ENCODE data around the gene WFDC2.
"Not testable (repeated sequence)": the region's sequence is repeated elsewhere in the genome, so short reads cannot be mapped to it uniquely, and the experiment has no call there.

Gene WFDC2

GRCh38 chr20:45452772-45453691 lies 16.5 kb upstream of the WFDC2 start:
- DNase-seq: no peak

GRCh38 chr20:45456632-45457031 lies 12.9 kb upstream of the WFDC2 start:
- peak; percentile 18 for DNase-seq

GRCh38 chr20:45459606-45460005 lies 9.9 kb upstream of the WFDC2 start:
- no peak for DNase-seq

- DNase-seq: no peak
These were observed 8.3 kb upstream of the WFDC2 start for GRCh38 chr20:45461225-45461624.

- DNase-seq: no peak
These were observed 6.6 kb upstream of the WFDC2 start for GRCh38 chr20:45462711-45463509.

GRCh38 chr20:45463709-45464108 lies 5.8 kb upstream of the WFDC2 start:
- DNase-seq: no peak

GRCh38 chr20:45465491-45466266 lies 3.9 kb upstream of the WFDC2 start:
- no peak for DNase-seq

GRCh38 chr20:45467172-45467571 lies 2.4 kb upstream of the WFDC2 start:
- no peak for DNase-seq

GRCh38 chr20:45467861-45468260 lies 1.7 kb upstream of the WFDC2 start:
- no peak for DNase-seq

GRCh38 chr20:45470262-45470931 lies 844 bp downstream of the WFDC2 start:
- no peak for DNase-seq

- DNase-seq: no peak
These were observed 1.4 kb downstream of the WFDC2 start for GRCh38 chr20:45470937-45471336.

- DNase-seq: not testable (repeated sequence)
These were observed 2.7 kb downstream of the WFDC2 start for GRCh38 chr20:45472286-45472685.

GRCh38 chr20:45477530-45478148 lies 8.1 kb downstream of the WFDC2 start:
- not testable (repeated sequence) for DNase-seq

GRCh38 chr20:45479822-45480221 lies 10.3 kb downstream of the WFDC2 start:
- no peak for DNase-seq

- no peak for DNase-seq
These were observed 15.1 kb downstream of the WFDC2 start for GRCh38 chr20:45484676-45485075.

- DNase-seq: no peak
These were observed 15.8 kb downstream of the WFDC2 start for GRCh38 chr20:45485388-45485787.

GRCh38 chr20:45487231-45487635 lies 17.7 kb downstream of the WFDC2 start:
- DNase-seq: no peak

GRCh38 chr20:45489083-45489531 lies 19.6 kb downstream of the WFDC2 start:
- DNase-seq: no peak

GRCh38 chr20:45495501-45495941 lies 26.0 kb downstream of the WFDC2 start:
- DNase-seq: no peak

- DNase-seq: no peak
These were observed 26.6 kb downstream of the WFDC2 start for GRCh38 chr20:45496166-45496565.

GRCh38 chr20:45497971-45498494 lies 28.5 kb downstream of the WFDC2 start:
- DNase-seq: no peak

GRCh38 chr20:45500022-45500421 lies 30.5 kb downstream of the WFDC2 start:
- no peak for DNase-seq
